ENCODE results near the gene DNER.
"Not testable (repeated sequence)": the region's sequence is repeated elsewhere in the genome, so short reads cannot be mapped to it uniquely, and the experiment has no call there.

Gene DNER

DNA sequence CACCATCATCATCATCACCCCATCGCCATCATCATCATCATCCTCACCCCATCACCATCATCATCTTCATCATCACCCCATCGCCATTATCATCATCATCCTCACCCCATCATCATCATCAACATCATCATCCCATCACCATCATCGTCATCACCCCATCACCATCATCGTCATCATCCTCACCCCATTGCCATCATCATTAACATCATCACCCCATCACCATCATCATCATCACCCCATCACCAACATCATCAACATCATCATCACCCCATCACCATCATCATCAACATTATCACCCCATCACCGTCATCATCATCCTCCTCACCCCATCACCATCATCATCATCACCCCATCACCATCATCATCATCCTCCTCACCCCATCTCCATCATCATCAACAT is 151.0 kb downstream of the DNER start:
- no peak for DNase-seq

DNA sequence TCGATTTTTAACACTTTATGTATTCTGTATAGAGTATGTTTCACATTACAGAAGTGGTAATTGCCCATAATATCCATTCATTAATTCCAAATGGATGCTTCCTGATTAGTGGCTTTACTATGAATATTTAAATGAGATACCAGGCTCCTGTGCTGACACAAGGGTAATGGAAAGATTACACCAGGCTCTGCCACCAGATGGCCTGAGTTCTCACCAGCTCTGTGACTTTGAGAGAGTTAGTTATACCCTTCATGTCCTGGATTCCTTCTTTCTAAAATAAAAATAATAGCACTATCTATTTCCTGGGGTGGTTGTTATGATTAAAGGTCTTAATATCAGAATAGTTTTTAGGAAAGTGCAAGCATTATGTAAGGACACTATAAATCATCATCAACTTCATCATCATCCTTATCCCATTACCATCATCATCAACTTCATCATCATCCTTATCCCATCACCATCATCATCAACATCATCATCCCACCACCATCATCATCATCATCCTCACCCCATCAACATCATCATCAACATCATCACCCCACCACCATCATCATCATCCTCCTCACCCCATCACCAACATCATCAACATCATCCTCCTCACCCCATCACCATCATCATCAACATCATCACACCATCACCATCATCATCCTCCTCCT is 151.8 kb downstream of the DNER start:
- DNase-seq, result no peak

DNA sequence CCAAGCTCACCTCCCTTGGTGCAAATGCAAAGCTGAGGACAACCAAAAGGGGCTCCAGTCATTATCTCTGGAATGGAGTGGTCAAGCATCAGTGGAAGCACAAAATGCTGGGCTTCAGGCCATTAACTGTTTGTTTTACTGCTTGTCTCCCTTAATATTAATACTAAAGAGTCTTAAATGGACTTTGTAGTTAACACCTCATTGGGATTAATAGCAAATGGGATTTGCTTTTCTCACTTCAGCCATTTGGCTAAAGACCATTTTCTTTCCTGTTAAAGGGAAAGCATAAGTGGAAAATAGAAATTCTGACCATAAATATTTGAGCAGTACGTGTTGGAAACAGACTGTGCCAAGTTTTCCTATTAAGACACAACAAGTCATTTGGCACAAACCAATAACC is 154.4 kb downstream of the DNER start:
- no peak for DNase-seq

DNA sequence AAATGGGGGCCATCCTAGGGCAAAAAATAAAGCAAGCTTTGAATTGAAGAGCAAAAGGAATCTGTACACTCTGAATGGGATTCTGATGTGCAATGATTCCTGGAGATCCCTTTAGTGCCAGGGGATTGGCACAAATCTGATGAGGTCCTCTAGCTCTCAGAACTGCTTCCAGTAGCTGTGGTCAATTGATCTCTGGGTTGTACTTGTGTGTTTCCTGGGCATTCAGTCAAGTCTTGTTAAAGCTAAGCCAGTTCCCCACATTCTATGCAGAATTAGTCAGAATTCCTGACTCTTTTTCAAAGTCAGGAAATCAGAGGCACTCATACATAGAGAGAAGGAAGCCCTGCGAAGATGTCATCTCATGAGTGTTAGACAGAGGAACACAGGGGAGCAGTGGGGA is 161.3 kb downstream of the DNER start:
- DNase-seq, result no peak

DNA sequence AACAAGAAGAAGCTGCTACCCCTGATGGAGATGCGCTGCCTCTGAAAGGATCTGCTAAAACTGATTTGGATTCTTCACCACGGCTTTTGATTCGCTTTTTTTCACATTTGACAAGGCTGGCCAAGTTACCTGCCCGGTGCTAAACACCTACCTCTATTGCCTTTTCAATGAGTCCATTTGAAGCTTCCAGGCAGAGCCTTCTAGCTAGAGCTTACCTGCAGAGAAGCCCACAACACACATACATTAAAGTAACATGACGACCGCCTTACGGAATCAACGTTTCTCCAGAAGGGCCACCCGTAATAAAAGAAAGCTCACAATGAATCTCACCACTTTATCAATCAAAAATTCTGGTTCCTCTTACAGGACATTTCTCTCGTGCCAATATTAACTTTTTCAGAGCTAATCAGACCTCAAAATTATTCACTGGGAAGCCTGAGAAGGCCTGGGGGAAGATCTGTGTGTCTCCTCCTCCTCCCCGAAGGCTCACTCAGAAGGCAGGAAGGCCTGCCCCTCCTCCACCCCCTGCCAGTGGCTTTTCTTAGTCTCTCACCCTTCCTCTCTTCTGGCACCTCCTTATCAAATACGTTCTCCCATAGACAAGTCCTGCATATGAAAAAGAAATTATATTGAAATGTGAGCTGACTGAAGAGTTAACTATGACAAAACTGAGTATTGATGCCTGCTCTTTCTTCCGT is 171.0 kb downstream of the DNER start:
- no peak for DNase-seq

DNA sequence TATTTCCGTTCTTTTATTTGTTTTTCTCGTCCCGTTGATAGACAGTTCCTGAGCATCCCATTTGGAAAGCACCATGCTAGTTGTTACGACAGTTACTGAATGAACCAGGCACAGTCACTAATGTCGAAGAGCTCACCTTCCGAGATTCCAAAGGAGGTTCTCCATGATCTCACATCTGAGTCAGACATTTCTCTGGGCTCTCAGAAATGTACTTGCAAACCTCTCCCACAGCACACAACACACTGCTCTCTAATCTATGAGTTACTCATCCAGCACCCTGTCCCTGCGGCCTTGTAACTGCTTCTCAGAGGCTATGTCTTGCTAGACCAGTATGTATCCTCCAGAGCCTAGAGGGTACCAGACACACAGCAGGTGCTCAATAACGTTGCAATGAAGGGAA is 174.7 kb downstream of the DNER start:
- no peak for DNase-seq

DNA sequence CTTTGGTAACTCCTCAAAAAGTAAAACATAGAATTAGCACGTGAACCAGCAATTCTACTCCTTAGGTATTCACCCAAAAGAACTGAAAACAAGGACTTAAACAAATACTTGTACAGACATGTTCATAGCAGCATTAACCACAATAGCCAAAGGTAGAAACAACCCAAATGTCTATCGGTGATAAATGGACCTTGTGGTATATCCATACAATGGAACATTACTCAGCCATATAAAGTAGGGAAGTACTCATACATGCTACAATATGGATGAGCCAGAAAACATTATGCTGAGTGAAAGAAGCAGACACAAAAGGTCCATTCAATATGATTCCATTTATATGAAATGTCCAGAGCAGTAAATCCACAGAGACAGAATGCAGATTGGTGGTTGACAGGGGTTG is 182.8 kb downstream of the DNER start:
- no peak for DNase-seq

DNA sequence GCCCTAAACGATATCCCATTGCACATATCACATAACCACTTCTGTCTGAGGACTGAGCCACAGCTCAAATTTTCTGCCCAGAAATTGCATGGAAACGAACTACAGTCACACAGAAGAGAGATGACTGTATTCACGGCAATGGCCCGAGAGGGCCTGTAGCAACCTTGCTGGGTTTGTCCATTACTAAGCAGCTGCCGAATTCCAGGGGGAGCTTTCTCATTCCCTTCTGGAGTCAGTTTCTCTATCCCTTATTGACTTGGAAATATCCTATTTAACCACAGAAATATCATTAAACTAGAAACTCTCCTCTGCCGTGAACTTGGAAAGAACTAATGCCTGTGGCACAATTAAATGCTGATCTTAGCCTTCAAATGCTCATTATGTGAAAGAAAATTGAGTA is 183.9 kb downstream of the DNER start:
- no peak for DNase-seq

DNA sequence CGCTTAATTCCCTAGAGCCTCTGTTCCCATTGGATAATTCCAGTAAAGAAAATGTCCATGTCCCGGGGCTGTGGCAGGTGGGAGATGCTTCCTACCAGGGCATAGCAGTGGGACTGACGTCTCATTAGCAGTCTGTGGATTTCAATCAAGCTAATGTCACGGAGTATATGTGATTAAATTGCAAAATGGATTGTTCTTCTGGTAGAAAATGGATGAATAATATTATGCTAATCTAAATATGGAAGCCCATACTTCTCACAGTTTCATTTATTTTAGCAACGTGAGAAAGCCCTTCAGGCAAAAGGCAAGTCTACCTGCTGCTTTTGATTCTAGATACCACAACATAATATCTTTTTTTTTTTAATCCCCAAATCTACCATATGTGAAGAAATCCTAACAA is 185.5 kb downstream of the DNER start:
- no peak for DNase-seq

DNA sequence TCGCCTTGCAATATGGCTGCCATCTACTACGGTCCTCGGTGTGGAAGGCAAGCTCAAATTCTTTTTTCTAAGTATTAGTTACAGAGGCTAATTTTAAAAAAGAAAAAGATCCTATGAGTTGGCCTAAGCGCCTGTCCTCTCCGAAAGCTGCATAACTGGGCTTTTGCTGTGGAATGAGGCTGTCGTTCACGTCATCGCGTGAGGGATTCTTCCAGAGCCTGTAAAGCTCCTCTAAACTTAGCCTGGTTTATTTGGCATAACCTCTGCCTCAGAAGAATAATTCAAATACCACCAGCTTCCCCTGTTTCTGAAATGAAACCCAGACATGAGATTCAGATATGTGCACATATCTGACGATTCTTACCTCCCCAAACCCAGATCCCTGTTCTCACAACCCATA is 187.4 kb downstream of the DNER start:
- DNase-seq, result no peak

DNA sequence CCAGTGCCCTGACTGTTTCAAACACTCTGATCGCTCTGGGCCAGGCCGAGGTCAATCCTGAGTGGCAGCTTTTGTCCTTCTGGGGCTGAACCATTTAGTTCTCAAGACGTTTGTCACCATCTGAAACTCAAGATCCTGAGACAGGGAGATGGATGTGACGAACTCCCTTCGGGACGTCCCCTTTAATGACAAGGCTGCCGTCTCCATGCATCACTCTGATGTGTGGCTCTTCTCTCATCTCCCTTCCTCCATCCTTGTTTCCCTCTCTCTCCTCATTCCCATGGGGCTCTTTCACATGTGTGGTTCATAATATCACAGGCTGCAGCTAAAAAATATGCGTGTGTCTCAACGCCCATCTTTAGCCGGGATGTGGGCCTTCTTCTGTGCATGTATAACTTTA is 189.6 kb downstream of the DNER start:
- DNase-seq, result no peak

DNA sequence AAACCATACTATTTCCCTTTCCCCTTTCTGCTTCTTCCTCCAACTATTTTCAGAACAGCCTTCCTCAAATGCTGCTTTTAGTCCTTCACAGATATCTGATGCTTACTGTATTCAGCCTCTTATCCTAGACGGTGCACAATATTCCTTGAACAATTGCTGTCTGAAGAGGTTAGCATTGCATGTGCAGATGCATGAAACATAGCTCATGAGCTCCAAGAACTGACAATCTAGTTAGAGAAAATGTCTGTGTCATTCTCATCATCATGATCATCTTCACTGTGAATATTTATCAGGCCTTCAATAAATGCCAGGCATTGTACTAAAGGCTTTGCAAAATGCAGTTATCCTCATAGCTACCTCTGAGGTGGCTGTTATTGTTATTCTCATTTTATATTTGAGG is 190.7 kb downstream of the DNER start:
- DNase-seq, result no peak

DNA sequence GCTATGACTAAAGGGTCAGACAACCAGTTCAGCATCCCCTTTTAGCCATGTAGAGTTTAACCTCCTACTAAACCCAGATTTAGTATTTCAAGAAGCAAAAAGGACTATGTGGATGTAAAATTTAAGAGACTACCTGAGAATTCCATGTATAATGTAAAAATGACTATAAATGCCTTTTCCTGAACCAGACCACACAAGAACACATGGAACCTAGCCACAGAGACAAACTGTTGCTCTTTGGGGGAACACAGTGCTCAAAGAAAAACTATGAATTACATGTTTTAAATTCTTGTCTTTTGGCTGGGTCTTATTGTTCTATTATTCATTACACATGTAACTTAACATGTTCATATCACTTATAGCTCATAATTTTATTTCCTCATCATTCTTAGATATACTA is 192.8 kb downstream of the DNER start:
- no peak for DNase-seq

DNA sequence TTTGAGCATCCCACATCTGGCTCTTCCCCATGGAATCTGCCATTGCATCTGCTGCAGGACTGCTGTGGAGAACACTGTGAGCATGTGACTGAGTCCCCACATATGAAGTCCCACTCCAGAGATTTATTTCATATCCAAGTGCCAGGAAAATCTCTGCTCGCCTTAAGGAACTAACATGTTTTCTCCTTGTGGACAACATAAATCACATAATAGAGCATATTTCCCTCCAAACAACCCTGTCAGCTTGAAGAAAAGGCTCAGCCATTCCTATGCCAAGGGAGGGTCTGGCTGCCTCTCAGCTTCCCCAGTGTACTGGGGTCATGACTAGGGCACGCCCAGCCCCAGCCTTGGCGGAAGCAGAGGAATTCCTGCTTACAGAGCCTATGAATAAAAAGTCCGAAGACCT is 193.7 kb downstream of the DNER start:
- DNase-seq, result no peak

DNA sequence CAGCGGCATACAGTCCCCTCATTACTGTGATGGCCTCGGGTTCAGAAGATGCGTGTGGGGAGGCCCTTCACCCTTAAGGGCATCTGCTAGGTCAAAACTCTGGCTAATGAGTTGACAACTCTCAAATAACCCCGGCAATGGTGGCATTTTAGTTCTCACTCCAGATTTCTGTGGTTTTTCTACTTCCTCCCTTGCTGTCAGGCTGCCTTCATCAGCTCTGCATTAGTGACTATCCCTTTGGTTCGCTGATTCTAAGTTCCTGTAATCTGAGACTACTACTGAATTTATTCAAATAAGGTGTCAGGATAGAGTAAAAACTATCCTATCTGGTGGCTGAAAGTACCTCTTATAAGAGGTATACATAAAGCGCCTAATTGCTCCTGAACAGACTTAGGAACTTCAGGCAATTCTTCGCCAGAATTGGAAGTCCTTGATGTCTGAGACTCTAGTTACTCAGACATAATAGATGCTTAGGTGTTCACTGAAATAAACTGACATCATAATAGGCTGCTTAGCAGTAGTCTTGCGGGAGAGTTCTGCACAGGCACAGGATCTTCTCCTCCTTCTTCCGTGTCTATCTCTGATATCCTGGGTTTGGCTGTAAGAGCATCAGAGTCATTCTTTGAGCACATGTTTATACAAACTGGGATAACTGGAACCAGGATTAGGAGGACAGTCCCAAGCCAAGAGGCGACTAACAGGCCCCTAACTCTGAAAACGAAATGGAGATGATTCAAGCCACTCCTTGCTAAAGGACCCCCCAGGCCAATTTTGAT is 194.5 kb downstream of the DNER start:
- DNase-seq, result no peak

DNA sequence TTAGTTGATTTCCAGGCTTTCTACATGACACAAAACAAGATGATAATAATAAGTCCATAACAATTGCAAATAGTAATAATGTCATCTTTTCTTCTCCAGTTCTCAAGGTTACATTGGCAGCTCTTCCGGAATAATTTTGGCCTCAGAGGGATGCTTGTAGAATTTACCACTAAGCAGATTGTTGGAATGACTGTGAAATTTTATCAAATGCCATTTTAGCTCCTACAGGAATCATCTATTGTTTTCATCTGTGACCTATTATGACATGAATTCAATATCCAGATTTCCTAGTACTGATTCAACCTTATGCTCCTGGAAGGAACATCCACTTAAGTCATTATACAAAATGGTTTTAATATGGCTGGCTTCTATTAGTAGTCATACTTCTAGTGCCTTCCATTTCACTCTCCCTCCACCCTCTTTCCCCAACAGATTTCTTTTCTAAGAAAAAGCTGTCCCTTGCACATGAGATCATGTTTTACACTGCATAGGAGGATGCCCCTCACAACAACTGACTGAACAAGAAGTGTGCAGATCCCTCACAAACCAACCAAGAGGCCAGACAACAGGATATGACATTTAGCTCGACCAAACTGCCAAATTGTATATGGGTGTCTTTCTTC is 200.0 kb downstream of the DNER start:
- no peak for DNase-seq

DNA sequence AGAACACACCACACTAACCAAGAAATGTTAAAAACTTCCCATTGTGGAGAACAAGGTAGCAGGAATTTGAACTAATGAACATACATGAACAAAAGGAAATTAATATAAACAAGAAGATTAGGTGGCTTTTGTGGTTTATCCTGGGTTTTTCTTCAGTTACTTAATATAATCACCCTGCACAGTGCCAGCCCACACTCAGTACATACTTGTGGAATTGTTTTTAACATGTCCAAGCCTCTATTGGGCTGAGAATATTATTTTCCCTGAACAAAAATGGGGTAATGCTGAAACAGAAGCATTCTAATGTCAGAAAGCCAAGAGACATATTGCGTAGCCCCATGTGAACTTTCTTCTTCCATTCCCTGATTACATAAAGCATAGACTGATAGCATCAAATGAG is 202.8 kb downstream of the DNER start:
- no peak for DNase-seq

DNA sequence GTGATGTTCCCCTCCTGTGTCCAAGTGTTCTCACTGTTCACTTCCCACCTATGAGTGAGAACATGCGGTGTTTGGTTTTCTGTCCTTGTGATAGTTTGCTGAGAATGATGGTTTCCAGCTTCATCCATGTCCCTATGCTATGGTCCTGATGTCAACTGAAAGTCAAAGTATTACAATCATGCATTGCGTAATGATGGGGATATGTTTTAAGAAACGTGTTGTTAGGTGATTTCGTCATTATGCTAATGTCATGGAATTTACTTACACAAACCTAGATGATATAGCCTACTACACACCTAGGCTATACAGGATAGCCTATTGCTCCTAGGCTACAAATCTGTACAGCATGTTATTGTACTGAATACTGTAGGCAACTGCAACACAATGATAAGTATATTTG is 207.7 kb downstream of the DNER start:
- DNase-seq, result not testable (repeated sequence)

DNA sequence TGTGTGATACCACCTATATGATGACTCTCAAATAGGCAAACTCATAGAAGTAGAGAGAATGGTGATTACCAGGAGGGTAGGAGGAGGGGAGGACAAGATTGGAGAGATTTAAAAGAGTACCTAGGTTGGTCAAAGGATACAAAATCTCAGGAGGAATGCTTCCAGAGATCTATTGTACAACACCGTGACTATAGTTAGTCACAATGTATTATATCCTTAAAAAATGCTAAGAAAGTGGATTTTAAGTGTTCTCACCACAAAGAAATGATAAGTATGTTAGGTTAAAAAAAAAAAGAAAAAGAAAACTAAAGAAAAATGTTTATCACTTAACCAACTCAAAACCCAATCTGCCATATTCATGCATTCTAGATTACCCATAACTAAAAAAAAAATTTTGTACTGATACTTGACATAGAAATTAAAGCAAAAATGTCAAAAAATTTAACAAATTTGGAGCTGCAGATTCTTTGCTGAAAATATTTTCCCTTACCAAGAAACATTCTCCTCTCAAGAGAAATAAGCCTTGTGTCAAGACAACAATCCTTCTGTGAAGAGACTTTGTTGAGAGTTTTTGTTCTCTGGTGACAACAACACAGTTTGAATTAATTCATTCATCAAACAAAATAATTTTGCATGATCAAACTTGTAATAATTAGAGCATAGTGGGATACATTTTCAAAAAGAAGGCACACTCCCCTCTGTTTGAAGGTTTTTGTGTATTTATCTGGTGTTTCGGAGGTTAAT is 213.1 kb downstream of the DNER start:
- DNase-seq, result no peak

DNA sequence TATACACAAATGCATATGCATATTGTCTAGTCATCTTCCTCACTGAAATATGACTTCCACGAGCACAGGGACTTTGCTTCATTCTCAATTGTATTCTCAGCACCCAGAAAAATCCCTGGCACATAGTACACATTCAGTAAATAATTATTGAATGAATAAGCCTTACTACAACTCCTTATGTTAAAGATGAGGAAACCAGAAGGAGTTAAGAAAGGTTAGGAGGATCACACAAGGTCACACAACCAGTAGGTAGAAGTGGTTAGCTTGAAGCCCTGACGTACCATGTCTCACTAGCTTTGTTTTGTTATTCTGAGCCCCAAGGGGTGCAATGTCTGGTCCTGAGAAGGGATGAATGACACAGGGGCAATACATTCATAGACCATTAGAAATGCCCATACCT is 222.3 kb downstream of the DNER start:
- DNase-seq, result no peak

DNA sequence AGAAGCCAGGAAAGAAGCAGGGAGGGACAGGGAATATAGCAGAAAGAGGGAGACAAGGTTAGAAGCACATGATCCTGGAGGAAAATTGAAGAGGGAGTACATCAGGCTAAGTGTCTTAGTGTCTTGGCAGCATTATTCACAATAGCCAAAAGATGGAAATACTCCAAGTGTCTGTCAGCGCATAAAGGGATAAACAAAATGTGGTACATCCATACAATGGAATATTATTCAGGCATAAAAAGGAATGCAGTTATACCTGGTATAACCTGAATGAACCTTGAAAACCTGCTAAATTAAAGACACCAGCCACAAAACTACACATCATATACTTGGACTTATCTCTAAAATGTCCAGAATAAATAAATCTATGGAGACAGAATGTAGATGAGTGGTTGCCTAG is 224.2 kb downstream of the DNER start:
- DNase-seq, result no peak

DNA sequence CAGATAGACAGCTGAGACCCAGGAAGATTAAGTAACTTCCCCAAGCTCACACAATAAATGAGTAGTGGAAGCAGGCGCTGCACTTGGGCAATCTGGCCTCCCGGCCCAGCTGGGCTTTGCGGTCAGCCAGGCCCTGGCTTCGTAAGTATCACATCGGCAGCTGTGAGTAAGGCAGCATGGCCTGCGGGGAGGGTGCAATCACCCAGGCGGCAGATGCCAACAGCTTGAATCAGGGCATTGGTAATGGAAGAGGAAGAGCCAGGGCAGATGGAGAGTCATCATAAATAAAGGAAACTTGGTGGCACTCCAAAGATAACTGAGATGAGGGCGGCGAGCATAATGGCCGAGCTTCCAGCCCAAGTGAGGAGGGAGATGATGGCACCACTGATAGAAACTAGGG is 225.3 kb downstream of the DNER start:
- no peak for DNase-seq

DNA sequence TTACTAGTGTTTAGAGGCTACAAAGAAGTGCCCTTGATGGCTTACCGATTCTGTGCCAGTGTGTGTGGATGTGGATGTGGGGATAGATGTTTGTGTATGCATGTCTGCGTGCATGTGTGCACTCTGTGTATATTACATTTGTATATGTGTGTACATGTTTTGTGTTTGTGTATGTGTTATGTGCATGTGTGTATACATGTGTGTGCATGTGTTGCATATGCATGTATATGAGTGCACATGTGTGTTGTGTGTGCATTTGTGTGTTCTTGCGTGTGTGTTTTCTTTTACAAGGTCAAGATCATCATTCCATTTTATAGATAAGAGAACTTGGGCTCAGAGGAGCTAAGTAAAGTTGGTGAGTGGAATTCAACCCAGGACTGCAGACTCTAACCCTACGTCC is 226.1 kb downstream of the DNER start:
- no peak for DNase-seq
